ENCODE measurements around the gene SLC6A13. TPM values are rescaled to one million over a fixed set of nuclear protein-coding genes. Genes with fewer than 3 reads are reported as not detected.

SLC6A13 gene
- polyA plus RNA-seq (0.33 to 0.45 TPM in 2 of 3 replicates, not detected in the other), polyA minus RNA-seq (1.4 to 2.7 TPM in 2 of 3 replicates, not detected in the other)
- polyA plus RNA-seq (2011; ENCODE audit: low read depth): 0.65 TPM
- polyA plus RNA-seq (2011; cell fraction: cytosol; rRNA removed): 0.10 and 0.15 TPM in 2 replicates
- 2.5 and 3.0 TPM in 2 replicates for polyA plus RNA-seq (2011; cell fraction: nucleus; rRNA removed)
- polyA plus RNA-seq (2012; ENCODE audit: low replicate concordance): 0.65 TPM in 1 of 2 replicates, not detected in the other
- not detected for polyA minus RNA-seq (2011; cell fraction: cytosol; rRNA and poly(A)+ RNA removed)
- 4.7 and 13.5 TPM in 2 replicates for polyA minus RNA-seq (2011; cell fraction: nucleus; rRNA and poly(A)+ RNA removed)

GRCh38 chr12:262817-263216 is at the start of gene SLC6A13:
Gene SLC6A13 (minus strand): TSS chr12:262836. CDS start chr12:260052, 2,784 bp downstream.
- no peaks in the 10 kb centered on the region for H3K79me2 ChIP-seq (ENCODE audit: control insufficient read depth, insufficient read depth, low read length)
- no peaks in the 10 kb centered on the region for H4K20me1 ChIP-seq (ENCODE audit: control insufficient read depth, extremely low read depth, insufficient read depth, low read length)
- no peak for FAIRE-seq
- no peaks in the 10 kb centered on the region for H3K9me1 ChIP-seq (ENCODE audit: control insufficient read depth, extremely low read depth, insufficient read depth, low read length)
- no peak within 1 kb of the TSS for H3K4me2 ChIP-seq (ENCODE audit: control insufficient read depth, extremely low read depth, insufficient read depth, low read depth, low read length)
- no peak within 1 kb of the TSS for H3K4me3 ChIP-seq (ENCODE audit: control insufficient read depth in 2 of 3, extremely low read depth in 1 of 3, insufficient read depth in 2 of 3, low read depth in 1 of 3, low read length in 3 of 3)
- H3K27me3 ChIP-seq (ENCODE audit: control insufficient read depth, extremely low read depth, insufficient read depth, low read length): peaks cover 22% of the 10 kb centered on the region
- dilution Hi-C loops (cut with MboI; ENCODE audit: extremely low pct_ligation_motif_present, low sequenced_read_pairs): no loop called here
- no peak within 1 kb of the TSS for H3K9ac ChIP-seq (ENCODE audit: control insufficient read depth, extremely low read depth, insufficient read depth, low read length)
- DNase-seq (ENCODE audit: low read depth, low spot score): no peak
- no peak within 1 kb of the TSS for H3K27ac ChIP-seq (ENCODE audit: control insufficient read depth, insufficient read depth, low read length)
- H3K4me1 ChIP-seq (ENCODE audit: control insufficient read depth, extremely low read depth, insufficient read depth, low read length): no peaks in the 10 kb centered on the region
- no peak within 1 kb of the TSS for H2AFZ ChIP-seq (ENCODE audit: control insufficient read depth, low read length)
- TF ChIP-seq EZH2 (IDR thresholded peaks at IDR 0.05; ENCODE audit: low read length) (no peak), CTCF (optimal IDR thresholded peaks at IDR 0.05 in 1 of 3, IDR thresholded peaks at IDR 0.05 in 1 of 3, conservative IDR thresholded peaks at IDR 0.05 in 1 of 3; ENCODE audit: extremely low read depth in 1 of 3, insufficient read depth in 2 of 3, low read length in 3 of 3) (no peak)
- no peaks in the 10 kb centered on the region for H3K9me3 ChIP-seq (ENCODE audit: control insufficient read depth, low read depth, low read length)
- no peaks in the 10 kb centered on the region for H3K36me3 ChIP-seq (ENCODE audit: control insufficient read depth in 2 of 2, extremely low read depth in 1 of 2, insufficient read depth in 2 of 2, low read length in 2 of 2)

GRCh38 chr12:308511-308910 is 45.9 kb upstream of the SLC6A13 start:
- Histone ChIP-seq H3K9me1 (ENCODE audit: control insufficient read depth, extremely low read depth, insufficient read depth, low read length) (no peaks in the 10 kb centered on the region), H3K4me2 (ENCODE audit: control insufficient read depth, extremely low read depth, insufficient read depth, low read depth, low read length) (no peak overlapping the region), H3K4me3 (ENCODE audit: control insufficient read depth in 2 of 3, extremely low read depth in 1 of 3, insufficient read depth in 2 of 3, low read depth in 1 of 3, low read length in 3 of 3) (no peak overlapping the region), H3K79me2 (ENCODE audit: control insufficient read depth, insufficient read depth, low read length) (no peaks in the 10 kb centered on the region), H3K4me1 (ENCODE audit: control insufficient read depth, extremely low read depth, insufficient read depth, low read length) (no peaks in the 10 kb centered on the region), H4K20me1 (ENCODE audit: control insufficient read depth, extremely low read depth, insufficient read depth, low read length) (no peaks in the 10 kb centered on the region), H3K36me3 (ENCODE audit: control insufficient read depth in 2 of 2, extremely low read depth in 1 of 2, insufficient read depth in 2 of 2, low read length in 2 of 2) (peaks cover 18 to 26% of the 10 kb centered on the region in 2 experiments), H3K9ac (ENCODE audit: control insufficient read depth, extremely low read depth, insufficient read depth, low read length) (no peak overlapping the region), H3K27me3 (ENCODE audit: control insufficient read depth, extremely low read depth, insufficient read depth, low read length) (no peaks in the 10 kb centered on the region), H3K27ac (ENCODE audit: control insufficient read depth, insufficient read depth, low read length) (no peak overlapping the region), H3K9me3 (ENCODE audit: control insufficient read depth, low read depth, low read length) (no peaks in the 10 kb centered on the region), H2AFZ (ENCODE audit: control insufficient read depth, low read length) (no peak overlapping the region)
- DNase-seq (ENCODE audit: low read depth, low spot score) (no peak), FAIRE-seq (no peak)
- TF ChIP-seq CTCF (optimal IDR thresholded peaks at IDR 0.05 in 1 of 3, IDR thresholded peaks at IDR 0.05 in 1 of 3, conservative IDR thresholded peaks at IDR 0.05 in 1 of 3; ENCODE audit: extremely low read depth in 1 of 3, insufficient read depth in 2 of 3, low read length in 3 of 3): no peak
- no peak for TF ChIP-seq EZH2 (IDR thresholded peaks at IDR 0.05; ENCODE audit: low read length)
- dilution Hi-C loops (cut with MboI; ENCODE audit: extremely low pct_ligation_motif_present, low sequenced_read_pairs): no loop called here

Data from keratinocyte (primary cell).